SK-N-MC (cell line): ENCODE data around the gene EXOC3L1.

Experiments used
- EZH2 ChIP-seq: fragments of 200-600 bp; sonication (generic); IDR thresholded peaks from one replicate; pipeline ENCODE4 v1.6.1; 2017; ENCODE audit warnings: antibody characterized with exemption
- FOXP2 ChIP-seq: optimal IDR thresholded peaks from 2 replicates; pipeline ENCODE3; 2011; ENCODE audit warnings: mild to moderate bottlenecking, moderate library complexity; ENCODE audit not compliant: insufficient read depth; ENCODE audit errors: extremely low read length, control extremely low read depth
- POLR2AphosphoS5 ChIP-seq: IDR thresholded peaks from 2 replicates; pipeline ENCODE4 v1.6.1; 2012; ENCODE audit warnings: mild to moderate bottlenecking, low read depth, low read length, borderline replicate concordance

- TF ChIP-seq EZH2 (no peak), POLR2AphosphoS5 (no peak), FOXP2 (no peak)
These were observed 19.6 kb upstream of the EXOC3L1 start for GRCh38 chr16:67209565-67209964.
